Measurements from ENCODE around the gene EXPH5.
"Not testable (repeated sequence)": the region's sequence is repeated elsewhere in the genome, so short reads cannot be mapped to it uniquely, and the experiment has no call there.

The EXPH5 gene

GRCh38 chr11:108599978-108600377 is 6.4 kb upstream of the EXPH5 start:
- no peak for DNase-seq

DNA sequence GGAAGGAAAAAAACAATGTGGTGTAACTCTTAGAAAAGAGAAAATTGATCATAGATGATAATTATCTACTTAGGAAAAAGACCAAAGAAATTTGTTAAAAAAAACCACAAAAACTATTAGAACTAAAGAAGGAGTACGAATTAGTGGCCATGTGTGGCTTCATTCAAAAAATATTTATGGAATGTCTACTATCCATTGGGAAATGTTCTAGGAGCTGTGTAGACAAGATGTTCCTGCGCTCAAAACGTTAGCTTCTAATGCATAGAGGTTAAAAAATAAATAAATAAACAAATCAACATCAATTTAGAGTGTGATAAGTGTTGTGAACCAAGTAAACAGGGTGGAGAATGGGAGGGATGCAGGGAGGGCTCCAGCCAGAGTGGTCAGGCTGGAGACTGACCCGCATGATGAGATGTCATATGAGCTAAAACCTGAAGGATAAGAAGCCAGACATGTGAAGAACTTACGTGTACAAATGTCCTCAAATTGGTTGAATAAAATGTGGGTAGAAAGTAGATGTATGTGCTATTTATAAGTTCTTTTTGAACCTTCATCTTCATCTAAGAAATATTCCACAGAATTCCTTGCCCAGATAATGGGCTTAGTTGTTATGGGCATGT is 4.3 kb upstream of the EXPH5 start:
- DNase-seq = no peak

- DNase-seq = no peak
Measured at GRCh38 chr11:108596701-108597100, 3.1 kb upstream of the EXPH5 start.

DNA sequence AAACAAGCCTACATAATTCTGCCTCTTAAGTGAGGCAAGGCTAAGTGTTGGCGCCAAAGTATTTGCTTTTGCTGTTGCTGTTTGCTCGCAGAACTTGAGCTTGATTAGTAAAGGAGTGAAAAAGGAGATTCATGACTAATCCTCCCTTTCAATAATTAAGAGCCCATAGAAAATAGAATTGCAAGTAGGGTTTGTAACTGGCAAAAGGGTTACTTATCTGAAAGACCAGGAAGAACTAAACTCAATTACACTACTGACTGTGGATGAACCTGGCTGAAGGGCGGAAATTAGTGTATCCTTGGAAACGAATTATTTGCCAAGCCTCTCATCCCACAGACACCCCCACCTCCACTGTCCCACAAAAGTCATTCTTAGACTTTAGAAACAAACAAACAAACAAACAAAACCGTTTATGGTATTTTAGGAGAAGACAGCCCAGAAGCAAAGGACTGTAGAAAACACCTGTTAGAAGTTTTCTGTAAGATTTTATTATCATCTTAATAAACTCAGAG is 411 bp upstream of the EXPH5 start:
- DNase-seq = no peak

DNA sequence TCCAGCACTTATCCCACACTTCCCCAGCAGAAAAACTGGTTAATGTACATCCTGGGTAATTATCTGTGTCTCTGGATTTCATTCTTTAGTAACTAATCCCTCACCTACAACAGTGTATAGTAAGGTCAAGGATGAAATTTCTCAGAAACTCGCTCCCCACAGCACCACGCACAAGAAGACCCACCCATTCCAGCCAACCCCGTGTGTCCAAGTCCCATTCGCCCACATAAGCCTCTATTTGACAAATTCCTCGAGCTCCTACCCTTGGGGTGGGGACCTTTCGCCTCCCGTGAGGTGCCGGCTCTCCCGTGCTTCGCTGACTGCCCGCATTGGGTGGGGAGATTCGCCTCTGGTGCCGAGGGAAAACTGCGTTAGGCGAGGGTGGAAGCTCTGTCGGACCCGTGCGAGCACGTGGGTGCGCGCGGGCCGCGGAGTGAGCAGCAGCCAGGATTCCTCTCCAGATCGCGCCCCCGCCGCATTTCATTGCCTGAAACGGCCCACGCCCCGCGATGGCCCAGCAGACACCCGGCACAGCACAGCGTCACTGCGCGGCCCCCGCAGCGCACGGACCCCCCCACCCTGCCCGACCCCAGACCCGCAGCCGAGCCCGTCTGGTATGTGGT is 866 bp downstream of the EXPH5 start:
- peak; percentile 16 for DNase-seq

GRCh38 chr11:108591893-108592292 is 1.7 kb downstream of the EXPH5 start:
- DNase-seq = no peak

DNA sequence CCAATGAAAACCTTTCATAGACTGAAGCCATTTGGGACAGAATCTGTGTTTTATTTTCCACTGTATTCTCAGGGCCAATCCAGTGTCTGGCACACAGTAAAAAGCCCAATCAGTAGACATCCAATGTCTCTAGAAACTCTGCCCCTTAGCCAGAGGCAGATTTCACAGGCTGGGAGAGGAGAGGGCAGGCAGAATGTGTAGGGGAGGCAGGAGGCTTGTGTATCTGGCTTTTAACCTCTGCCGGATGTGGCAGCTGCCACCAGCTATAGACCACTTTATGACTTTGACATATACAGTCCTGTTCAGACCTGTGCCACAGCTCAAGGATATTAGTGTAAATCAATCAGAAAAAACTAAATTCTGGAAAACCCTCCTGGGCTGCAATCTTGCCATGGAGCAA is 4.4 kb downstream of the EXPH5 start:
- DNase-seq = peak; percentile 39

- no peak for DNase-seq
Measured at GRCh38 chr11:108588287-108588686, 5.3 kb downstream of the EXPH5 start.

- no peak for DNase-seq
Measured at GRCh38 chr11:108587109-108587508, 6.5 kb downstream of the EXPH5 start.

DNA sequence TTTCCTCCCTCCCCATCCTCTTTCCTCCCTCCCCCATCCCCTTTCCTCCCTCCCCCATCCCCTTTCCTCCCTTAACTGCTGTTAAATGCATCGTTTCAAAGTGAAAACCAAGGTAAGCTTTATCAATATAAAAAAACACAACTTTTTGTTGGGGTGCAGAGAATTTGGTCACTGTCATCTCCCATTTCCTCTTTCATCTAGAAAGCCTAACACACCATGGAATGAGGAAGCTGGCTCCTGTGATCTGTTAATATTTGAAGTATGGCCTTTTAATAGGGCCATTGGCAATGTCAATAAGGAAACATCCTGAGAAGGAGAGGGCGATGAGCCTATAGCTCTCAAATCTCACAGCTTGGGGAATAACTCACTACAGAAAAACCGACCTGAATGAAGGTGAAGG is 7.0 kb downstream of the EXPH5 start:
- DNase-seq = peak; percentile 9

DNA sequence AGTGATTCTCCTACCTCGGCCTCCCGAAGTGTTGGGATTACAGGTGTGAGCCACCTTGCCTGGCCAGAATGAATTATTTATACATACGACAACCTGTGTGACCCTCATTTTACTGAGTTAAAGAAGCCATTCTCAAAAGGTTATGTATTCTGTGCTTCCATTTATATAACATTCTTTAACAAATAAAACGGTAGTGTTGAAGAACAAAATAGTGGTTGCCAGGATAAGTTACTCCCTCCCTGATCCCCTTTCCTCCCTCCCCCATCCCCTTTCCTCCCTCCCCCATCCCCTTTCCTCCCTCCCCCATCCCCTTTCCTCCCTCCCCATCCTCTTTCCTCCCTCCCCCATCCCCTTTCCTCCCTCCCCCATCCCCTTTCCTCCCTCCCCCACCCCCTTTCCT is 7.4 kb downstream of the EXPH5 start:
- DNase-seq = not testable (repeated sequence)

DNA sequence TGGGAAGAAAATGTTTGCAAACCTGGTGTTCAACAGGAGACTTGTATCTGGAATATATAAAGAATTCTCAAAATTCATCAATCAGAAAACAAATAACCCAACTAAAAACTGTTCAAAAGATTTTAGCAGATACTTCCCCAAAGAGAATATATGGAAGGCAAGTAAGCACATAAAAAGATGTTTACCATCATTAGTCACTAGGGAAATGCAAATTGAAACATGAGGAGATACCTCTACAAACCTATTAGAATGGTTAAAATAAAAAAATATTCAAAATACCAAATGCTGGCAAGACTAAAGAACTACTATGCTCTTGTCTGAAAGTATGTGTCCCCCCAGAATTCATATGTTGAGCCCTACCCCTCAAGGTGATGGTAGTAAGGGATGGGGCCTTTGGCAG is 8.6 kb downstream of the EXPH5 start:
- no peak for DNase-seq

DNA sequence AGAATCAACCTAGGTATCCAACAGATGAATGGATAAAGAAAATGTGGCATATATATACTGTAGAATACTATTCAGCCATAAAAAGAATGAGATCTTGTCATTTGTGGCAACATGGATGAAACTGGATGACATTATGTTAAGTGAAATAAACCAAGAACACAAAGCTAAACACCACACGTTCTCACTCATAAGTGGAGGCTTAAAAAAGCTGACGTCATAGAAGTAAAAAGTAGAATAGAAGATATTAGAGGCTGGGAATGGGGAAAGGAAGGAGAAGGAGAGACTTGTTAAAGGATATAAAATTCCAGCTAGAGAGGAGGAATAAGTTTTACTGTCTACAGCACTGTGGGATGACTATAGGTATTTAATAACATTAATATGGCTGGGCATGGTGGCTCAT is 12.9 kb downstream of the EXPH5 start:
- no peak for DNase-seq

DNA sequence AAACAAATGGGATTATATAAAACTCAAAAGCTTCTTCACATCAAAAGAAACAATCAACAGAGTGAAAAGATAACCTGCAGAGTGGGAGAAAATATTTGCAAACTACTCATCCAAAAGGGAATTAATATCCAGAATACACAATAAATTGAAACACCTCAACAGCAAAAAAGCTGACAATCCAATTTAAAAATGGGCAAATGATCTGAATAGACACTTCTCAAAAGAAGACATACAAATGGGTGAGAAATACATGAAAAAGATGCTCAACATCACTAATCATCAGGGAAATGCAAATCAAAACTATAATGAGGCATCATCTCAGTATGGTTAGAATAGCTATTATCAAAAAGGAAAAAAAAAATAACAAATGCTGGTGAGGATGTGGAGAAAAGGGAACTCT is 13.5 kb downstream of the EXPH5 start:
- DNase-seq = no peak

DNA sequence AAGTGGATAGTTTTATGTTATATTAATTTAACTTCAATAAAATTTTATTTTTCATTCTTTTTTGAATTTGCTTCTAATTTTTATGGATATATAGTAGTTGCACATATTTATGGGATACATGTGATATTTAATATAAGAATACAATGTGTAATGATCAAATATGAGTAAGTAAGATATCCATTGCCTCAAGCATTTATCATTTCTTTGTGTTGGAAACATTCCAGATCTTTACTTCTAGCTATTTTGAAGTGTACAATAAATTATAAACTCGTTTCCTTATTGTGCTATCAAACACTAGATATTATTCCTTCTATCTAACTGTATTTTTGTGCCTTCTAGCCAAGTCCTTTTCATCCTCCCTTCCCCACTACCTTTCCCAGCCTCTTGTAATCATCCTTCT is 17.0 kb downstream of the EXPH5 start:
- DNase-seq = no peak

GRCh38 chr11:108574675-108575074 is 18.9 kb downstream of the EXPH5 start:
- DNase-seq = no peak

DNA sequence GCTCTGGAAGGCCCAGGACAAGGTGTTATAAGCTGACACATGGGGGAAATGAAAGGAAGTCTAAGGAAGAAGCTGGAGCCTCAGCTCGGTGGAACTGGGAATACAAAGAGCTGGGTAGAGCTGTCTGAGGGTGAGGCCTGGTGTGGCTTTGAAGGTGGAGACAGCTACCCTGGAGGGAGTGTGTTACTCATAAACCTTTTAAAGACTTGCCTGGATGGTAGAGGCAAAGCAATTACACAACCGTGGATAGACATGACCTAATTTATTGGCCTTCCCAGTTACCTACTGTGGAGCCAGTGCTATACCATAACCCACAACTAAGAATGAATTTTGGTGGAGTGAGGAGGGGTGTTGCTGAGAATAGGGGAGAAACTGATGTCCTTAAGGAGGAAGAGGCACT is 22.6 kb downstream of the EXPH5 start:
- DNase-seq = no peak

DNA sequence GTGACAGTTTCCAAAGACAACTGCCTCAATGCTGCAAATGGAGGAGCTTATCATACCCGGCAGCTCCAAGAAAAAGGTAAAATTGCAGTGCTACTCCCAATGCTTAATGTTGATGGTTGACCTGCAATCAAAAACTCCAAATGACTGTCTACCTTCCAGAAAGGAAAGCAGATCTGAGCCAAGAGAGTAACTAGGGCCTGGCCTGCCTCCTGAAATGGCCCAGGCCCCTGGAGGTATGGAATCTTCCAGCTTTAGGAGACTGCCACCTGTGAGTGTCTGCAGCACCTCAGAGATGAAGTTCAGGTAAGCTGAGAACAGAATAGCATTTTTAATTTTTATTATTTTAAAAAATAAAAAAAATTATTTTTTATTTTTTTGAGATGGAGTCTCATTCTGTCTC is 23.7 kb downstream of the EXPH5 start:
- DNase-seq = no peak

DNA sequence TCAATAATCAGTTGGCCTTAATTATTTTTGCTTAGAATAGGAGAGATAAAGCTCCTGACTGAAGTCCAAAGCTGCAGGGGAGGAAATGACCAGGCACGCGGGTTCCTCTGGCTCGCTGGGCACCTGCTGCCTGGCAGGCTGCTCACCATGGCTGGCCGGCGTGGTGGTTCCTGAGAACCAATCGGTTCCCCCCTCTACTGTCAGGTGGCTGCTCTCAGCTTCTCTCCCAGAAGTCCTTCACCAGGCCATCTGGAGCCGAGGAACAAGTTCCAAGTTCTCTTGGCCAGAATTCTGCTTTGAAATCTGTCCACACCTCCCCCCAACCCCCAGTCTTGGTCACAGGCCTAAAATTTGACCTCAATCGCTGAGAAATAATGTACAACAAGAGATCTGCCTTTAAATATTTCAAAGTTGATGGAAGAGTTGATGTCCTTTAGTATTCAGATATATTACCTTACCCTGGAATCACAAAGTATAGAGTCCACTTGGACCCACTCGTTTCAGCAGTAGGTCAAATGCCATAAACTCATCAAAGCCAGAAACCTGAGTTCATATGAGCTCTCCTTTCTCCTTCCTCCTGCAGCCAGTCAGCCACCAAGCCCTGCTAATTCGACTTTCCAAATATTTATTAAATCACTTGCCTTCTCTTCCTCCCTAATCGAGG is 25.2 kb downstream of the EXPH5 start:
- no peak for DNase-seq

- no peak for DNase-seq
Measured at GRCh38 chr11:108565653-108566052, 27.9 kb downstream of the EXPH5 start.

DNA sequence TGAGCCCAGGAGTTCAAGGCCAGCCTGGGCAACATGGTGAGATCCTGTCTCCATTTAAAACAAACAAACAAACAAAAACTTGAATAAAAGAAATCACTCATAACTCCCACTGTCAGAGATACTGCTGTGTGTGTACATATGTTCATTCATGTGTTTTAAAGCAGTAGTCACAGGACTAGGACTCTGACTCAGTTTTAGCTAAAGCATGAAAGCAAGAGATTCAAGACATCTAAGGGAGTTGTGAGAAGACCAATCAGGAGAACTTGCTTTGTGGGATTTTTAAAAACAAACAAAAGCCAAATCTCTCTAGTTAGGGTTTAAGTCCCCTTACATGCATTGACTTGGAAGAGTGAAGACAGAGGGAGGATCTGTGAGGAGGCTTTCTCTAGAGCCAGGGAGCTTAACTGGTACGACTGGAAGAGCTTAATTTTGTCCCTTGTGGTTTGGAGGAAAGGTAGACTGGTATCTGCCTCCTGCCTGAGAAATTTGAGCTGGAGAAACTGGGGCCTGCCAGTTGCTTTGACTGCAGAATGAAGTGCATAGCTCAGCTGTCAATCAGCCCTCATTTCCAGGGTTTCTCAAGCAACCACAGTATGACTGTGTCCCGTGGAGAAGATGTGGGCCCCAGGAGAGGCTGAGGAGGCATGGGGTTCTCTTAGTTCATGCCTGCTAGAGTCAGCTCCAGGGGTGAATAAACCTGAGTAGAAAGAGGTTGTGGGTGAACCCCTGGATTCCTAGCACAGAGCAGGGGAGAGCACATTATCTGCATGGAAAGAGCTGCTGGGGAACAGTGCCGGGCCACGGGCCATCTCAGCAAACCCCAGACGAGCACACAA is 30.6 kb downstream of the EXPH5 start:
- DNase-seq = no peak

DNA sequence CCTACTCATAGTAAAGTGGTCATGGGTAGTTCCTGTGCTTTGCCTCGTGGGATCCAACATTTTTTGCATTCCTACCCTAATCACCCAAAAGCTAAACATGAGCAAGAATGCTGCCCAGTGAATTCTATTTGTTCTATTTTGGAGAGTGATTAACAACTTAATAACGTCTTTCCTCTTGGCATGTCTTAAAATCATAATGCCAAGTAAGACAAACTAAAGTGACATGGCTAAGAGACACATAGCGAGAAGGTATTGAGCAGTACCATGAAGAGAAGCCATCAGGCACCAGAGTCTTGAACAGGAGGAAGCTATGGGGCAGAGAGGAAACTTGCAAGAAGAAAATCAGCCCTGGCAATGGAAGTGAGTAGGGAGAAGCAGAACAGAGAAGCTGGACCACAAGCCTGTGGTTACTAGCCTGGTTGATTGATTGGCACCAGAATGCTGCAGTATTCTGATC is 32.0 kb downstream of the EXPH5 start:
- no peak for DNase-seq

DNA sequence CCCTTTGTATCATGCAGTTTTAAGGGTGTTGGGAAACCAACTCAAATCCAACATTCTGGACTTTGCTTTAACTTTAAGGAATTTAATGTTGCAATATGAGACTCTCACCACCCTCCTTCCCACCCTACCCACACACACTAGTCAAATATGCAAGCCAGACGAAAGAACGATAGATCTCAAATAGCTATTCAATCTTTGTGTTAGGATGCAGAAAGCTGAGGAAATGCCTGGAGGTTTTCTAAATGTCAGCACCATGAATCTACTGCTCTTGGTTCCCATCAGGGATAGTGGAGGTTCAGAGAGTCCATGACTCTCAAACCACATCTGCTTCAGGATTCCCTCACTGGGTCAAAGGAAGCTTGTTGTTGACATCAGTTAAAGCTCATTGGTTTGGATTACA is 33.7 kb downstream of the EXPH5 start:
- DNase-seq = no peak
